ENCODE measurements around the gene RAB6B.

GRCh38 chr3:133895208-133896001, at the start of gene RAB6B:
- TF ChIP-seq, protein P1, sequence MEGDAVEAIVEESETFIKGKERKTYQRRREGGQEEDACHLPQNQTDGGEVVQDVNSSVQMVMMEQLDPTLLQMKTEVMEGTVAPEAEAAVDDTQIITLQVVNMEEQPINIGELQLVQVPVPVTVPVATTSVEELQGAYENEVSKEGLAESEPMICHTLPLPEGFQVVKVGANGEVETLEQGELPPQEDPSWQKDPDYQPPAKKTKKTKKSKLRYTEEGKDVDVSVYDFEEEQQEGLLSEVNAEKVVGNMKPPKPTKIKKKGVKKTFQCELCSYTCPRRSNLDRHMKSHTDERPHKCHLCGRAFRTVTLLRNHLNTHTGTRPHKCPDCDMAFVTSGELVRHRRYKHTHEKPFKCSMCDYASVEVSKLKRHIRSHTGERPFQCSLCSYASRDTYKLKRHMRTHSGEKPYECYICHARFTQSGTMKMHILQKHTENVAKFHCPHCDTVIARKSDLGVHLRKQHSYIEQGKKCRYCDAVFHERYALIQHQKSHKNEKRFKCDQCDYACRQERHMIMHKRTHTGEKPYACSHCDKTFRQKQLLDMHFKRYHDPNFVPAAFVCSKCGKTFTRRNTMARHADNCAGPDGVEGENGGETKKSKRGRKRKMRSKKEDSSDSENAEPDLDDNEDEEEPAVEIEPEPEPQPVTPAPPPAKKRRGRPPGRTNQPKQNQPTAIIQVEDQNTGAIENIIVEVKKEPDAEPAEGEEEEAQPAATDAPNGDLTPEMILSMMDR (IDR thresholded peaks at IDR 0.05): no peak
- no peak for TF ChIP-seq POLR2A (IDR thresholded peaks at IDR 0.05)

Measured in right lobe of liver (tissue), 4 donors.